ENCODE results near the gene EPB41.

Gene EPB41

GRCh38 chr1:28910379-28911115 is 3.8 kb upstream of the EPB41 start:
- Histone ChIP-seq H3K36me3 (ENCODE audit: control insufficient read depth in 2 of 2, insufficient read depth in 1 of 2, low read length in 2 of 2) (no peaks in the 10 kb centered on the region; a peak in 1 of 3 replicates), H3K4me1 (ENCODE audit: control insufficient read depth, insufficient read depth, low read length) (0 out of 2 replicates have a peak, but pooled peaks cover 4% of the 10 kb centered on the region), H3K9me3 (ENCODE audit: control insufficient read depth, insufficient read depth, low read depth, low read length) (no peaks in the 10 kb centered on the region), H3K27ac (ENCODE audit: extremely low read depth, low read depth, low read length) (no peak overlapping the region), H3K4me3 (ENCODE audit: low read depth, low read length) (no peak overlapping the region)
- ChIA-PET POLR2A (no interaction called here), CTCF (interaction anchor here (0.6 to 0.7 kb wide), 2 partner anchors 13 to 60 kb away, joined by 3 read pairs; no protein-coding TSS in a partner anchor)
- TF ChIP-seq ZIC2 (tag by site-specific recombination; IDR thresholded peaks at IDR 0.05) (no peak), TSHZ1 (tag by site-specific recombination; IDR thresholded peaks at IDR 0.05; ENCODE audit: borderline replicate concordance) (no peak), ZNF692 (tag by site-specific recombination; IDR thresholded peaks at IDR 0.05) (peak; percentile 54; the same call in 1 of the 2 replicates), ZNF404 (tag by site-specific recombination; IDR thresholded peaks at IDR 0.05) (no peak), GLIS2 (tag by site-specific recombination; IDR thresholded peaks at IDR 0.05) (no peak), GLI2 (tag by site-specific recombination; IDR thresholded peaks at IDR 0.05; ENCODE audit: borderline replicate concordance, low read depth) (no peak), ZNF530 (tag by site-specific recombination; IDR thresholded peaks at IDR 0.05; ENCODE audit: low read depth) (no peak), PRDM10 (tag by site-specific recombination; IDR thresholded peaks at IDR 0.05) (no peak), SCRT1 (tag by site-specific recombination; IDR thresholded peaks at IDR 0.05; ENCODE audit: borderline replicate concordance) (no peak), ZFHX2 (tag by site-specific recombination; conservative IDR thresholded peaks at IDR 0.05) (peak; percentile 28; the same call in 1 of the 2 replicates), ZNF501 (tag by site-specific recombination; IDR thresholded peaks at IDR 0.05) (no peak), ZNF391 (tag by site-specific recombination; IDR thresholded peaks at IDR 0.05; ENCODE audit: borderline replicate concordance, low read depth) (no peak)

- H3K36me3 ChIP-seq (ENCODE audit: control insufficient read depth in 2 of 2, insufficient read depth in 1 of 2, low read length in 2 of 2), result no peaks in the 10 kb centered on the region; a peak in 1 of 3 replicates
- no peaks in the 10 kb centered on the region for H3K9me3 ChIP-seq (ENCODE audit: control insufficient read depth, insufficient read depth, low read depth, low read length)
- H3K4me1 ChIP-seq (ENCODE audit: control insufficient read depth, insufficient read depth, low read length), result 0 out of 2 replicates have a peak, but pooled peaks cover 4% of the 10 kb centered on the region
- H3K4me3 ChIP-seq (ENCODE audit: low read depth, low read length), result peak overlapping the region; percentile 22
- no peak overlapping the region for H3K27ac ChIP-seq (ENCODE audit: extremely low read depth, low read depth, low read length)
- POLR2A ChIA-PET, result interaction anchor here (0.7 to 2.2 kb wide), 21 partner anchors 9 to 333 kb away, joined by 3 to 9 read pairs (median 3); partner anchors contain the start of genes SRSF4, TAF12 and YTHDF2
- CTCF ChIA-PET, result interaction anchor here (1.0 to 1.2 kb wide), 5 partner anchors 12 to 120 kb away, joined by 3 to 9 read pairs (median 6); no protein-coding TSS in a partner anchor
- TF ChIP-seq ZNF843 (tag by site-specific recombination; IDR thresholded peaks at IDR 0.05) (0 out of 2 replicates have a peak, but pooled peaks have one; percentile 40), ZBTB10 (tag by site-specific recombination; IDR thresholded peaks at IDR 0.05) (peak; percentile 34; the same call in 1 of the 2 replicates), PRDM4 (tag by site-specific recombination; IDR thresholded peaks at IDR 0.05) (peak; percentile 91), ZBTB20 (tag by site-specific recombination; IDR thresholded peaks at IDR 0.05) (peak; percentile 47; the same call in 1 of the 2 replicates)
These were observed 562 bp upstream of the EPB41 start for GRCh38 chr1:28913786-28914227.
